Activated T-cell treated with anti-CD3 and anti-CD28 coated beads, Interleukin-2, amount 50 U/mL, for 24 hours (primary cell): Measurements from ENCODE around the gene RASL10A.

Experiments
- DNase-seq: peaks from one replicate; pipeline ENCODE4 v3.0.0-alpha.2; 2020
- H3K27ac Mint-ChIP-seq: 2 replicates; pipeline ENCODE4 v1.8.0; 2020; ENCODE audit warnings: mild to moderate bottlenecking, mixed read lengths
- H3K27me3 Mint-ChIP-seq: 2 replicates; pipeline ENCODE4 v1.8.0; 2020; ENCODE audit warnings: mixed read lengths
- H3K36me3 Mint-ChIP-seq: 2 replicates; pipeline ENCODE4 v1.8.0; 2020; ENCODE audit warnings: low read depth, mixed read lengths
- H3K4me1 Mint-ChIP-seq: 2 replicates; pipeline ENCODE4 v1.8.0; 2020; ENCODE audit warnings: low read depth, mixed read lengths
- H3K4me3 Mint-ChIP-seq: 2 replicates; pipeline ENCODE4 v1.8.0; 2020; ENCODE audit warnings: mild to moderate bottlenecking, moderate library complexity, mixed read lengths
- H3K9me3 Mint-ChIP-seq: 2 replicates; pipeline ENCODE4 v1.8.0; 2020; ENCODE audit warnings: mixed read lengths

Gene RASL10A

DNA sequence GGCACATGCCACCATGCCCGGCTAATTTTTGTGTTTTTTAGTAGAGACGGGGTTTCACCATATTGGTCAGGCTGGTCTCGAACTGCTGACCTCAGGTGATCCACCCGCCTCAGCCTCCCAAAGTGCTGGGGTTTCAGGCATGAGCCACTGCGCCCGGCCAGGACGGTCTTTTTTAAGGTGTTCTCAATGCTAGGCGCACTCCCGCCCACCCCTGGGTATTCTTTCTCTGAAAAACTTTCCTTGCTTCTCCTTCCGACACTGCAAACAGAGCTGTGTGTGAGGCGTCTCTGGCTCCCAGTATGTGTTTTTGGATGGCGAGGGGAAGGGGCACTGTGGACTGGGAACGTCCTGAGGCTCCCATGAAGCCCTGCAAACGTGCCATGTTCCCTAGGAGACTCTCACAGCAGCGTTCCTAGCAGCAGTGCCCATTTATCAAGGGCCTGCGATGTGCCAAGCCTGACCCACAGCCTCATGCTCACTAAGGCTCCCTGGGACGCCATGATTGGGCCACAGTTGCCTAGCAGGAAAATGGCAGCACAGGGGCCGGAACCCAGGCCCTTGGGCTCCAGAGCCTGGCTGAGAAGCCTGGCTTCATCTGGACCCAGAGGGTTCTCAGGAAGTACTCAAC, 2.4 kb upstream of the RASL10A start:
- DNase-seq = no peak
- H3K27ac Mint-ChIP-seq = no peak overlapping the region
- no peaks in the 10 kb centered on the region for H3K36me3 Mint-ChIP-seq
- no peaks in the 10 kb centered on the region for H3K9me3 Mint-ChIP-seq
- no peak overlapping the region for H3K4me3 Mint-ChIP-seq
- peaks cover 33% of the 10 kb centered on the region for H3K27me3 Mint-ChIP-seq
- peaks cover 18% of the 10 kb centered on the region for H3K4me1 Mint-ChIP-seq

DNA sequence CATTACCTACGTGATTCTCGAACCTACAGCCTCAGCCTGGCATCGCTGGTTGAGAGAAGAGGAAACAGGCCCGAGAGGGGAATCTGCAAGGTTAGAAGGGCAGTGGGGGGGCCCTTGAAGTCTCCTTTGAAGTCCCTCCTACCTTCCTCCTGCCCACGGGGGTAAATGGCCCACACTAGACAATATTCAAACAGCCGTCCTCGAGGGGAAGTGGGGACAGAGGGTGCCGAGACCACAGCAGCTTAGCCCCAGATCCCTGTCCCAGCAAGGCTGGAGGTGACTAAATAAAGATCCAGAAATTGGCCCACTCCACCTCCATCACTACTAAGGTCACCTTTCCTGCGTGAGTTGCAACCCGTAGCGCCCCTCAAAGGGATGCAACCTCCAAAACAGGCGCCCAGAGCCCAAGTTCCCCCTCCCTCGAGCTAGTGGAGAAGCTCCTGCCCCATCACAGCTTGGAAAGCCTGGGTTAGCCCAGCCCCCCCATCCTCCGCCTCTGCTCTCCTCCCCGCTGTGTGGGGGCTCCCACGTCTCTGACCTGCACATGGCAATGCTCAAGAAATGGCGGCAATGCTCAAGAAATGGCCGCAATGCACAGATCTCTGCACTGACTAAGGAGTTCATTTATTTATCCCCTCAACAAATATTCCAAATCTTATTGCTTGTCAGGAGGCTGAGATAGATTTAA, 788 bp upstream of the RASL10A start:
- no peak overlapping the region for H3K4me3 Mint-ChIP-seq
- peaks cover 19% of the 10 kb centered on the region for H3K4me1 Mint-ChIP-seq
- H3K27ac Mint-ChIP-seq = no peak overlapping the region
- no peaks in the 10 kb centered on the region for H3K9me3 Mint-ChIP-seq
- no peaks in the 10 kb centered on the region for H3K36me3 Mint-ChIP-seq
- DNase-seq = no peak
- peaks cover 44% of the 10 kb centered on the region for H3K27me3 Mint-ChIP-seq

DNA sequence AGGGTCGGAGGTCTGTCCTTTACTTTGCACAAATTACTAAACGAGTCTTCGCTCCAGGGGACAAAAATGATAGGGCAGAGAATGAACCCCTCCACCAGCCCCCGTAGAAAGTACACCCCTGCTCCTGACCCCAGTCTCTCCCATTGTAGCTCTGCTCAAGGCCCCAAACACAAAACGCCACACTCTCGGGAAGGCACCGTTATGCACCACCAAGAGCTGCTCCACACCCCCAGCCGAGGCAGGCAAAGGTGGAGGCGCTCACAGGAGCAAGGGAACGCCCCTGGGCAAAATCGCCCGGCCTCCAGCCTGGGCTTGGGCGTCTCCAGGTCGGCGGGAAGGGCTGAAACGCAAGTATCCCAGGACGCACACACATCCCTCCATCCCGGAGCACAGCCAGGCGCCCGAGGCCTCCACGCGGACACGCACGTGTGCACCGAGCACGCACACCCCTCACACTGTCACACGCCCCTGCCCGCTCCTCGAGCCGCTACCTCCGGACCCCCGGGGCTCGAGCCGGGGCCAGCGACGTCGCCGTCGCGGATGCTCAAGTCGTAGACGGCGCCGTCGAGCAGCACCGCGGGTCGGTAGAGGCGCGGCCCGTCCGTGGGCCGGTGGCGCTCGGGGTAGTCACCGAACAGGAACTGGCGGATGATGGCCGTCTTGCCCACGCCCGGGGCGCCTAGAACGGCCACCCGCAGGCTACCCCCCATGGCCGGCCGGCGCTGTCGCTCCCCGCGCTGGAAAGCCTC, 786 bp downstream of the RASL10A start:
- H3K9me3 Mint-ChIP-seq = no peaks in the 10 kb centered on the region
- H3K27ac Mint-ChIP-seq = no peak overlapping the region
- H3K27me3 Mint-ChIP-seq = peaks cover 47% of the 10 kb centered on the region
- peak overlapping the region; percentile 10 for H3K4me3 Mint-ChIP-seq
- H3K4me1 Mint-ChIP-seq = peaks cover 25% of the 10 kb centered on the region
- no peaks in the 10 kb centered on the region for H3K36me3 Mint-ChIP-seq
- no peak for DNase-seq

DNA sequence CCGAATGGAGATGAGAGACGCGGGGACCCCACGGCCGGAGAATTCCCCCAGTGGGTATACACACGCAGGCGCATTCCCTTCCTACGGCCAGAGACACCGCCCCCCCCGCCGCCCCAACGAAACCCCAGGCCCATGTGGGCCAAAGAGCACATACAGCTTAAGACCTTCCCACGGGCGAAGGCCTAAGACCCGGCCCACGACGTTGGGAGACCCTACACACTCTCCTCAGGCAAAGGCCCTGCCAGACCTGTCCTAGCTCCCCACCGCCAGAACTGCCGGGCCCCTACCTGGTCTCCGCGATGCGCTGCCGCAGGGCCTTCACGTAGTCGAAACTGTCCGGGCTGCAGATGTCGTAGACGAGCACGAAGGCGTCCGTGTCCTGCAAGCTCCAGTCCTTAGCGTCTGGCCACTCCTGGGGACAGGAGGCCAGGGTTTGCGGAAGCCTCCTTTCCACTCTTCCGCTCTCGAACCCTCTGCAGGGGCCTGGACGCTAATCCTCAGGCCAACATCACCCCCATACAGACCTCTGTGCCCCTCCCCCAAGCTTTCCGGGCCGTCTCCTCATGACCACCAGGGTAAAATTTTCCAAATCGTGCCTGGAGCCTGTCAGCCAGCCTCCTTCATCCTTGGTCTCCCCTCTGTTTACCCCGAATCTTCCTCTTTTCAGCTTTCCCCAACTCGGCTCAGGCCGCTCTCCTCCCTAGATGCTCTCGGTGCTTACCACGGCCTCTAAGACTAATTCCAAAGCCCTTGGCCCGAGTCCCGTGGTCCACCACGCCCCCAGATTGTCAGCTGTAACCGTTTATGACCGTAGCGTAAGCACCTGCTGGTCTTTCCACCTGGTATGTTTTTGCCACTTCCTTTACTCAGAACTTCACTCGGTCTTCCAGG, 1.7 kb downstream of the RASL10A start:
- Mint-ChIP-seq H3K36me3 (no peaks in the 10 kb centered on the region), H3K27ac (no peak overlapping the region), H3K27me3 (peaks cover 47% of the 10 kb centered on the region), H3K4me3 (no peak overlapping the region), H3K4me1 (peaks cover 27% of the 10 kb centered on the region), H3K9me3 (no peaks in the 10 kb centered on the region)
- DNase-seq = peak; percentile 33

DNA sequence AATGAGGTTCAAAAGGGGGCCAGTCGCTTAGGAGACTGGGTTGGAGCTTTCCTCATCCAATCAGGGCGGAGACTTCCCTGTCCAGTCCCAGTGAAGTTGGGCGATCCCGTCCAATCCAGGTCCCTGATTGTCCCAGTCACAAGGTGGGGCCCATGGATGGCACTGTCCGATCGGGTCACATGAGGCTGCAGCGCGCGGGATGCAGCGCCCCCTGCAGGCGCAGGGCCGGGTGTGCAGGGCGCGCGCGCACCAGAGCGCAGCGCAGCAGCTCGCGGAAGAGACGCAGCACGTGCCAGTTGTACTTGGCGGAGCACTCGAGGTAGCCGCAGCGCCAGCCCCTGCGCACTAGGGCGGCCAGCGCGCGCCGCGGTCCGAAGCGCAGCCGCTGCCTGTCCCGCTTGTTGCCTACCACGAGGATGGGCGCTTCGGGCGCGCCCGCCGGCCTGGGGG, 2.3 kb downstream of the RASL10A start:
- Mint-ChIP-seq H3K9me3 (no peaks in the 10 kb centered on the region), H3K27me3 (peaks cover 47% of the 10 kb centered on the region), H3K27ac (no peak overlapping the region), H3K36me3 (no peaks in the 10 kb centered on the region), H3K4me1 (peaks cover 32% of the 10 kb centered on the region), H3K4me3 (no peak overlapping the region)
- DNase-seq = peak; percentile 51

DNA sequence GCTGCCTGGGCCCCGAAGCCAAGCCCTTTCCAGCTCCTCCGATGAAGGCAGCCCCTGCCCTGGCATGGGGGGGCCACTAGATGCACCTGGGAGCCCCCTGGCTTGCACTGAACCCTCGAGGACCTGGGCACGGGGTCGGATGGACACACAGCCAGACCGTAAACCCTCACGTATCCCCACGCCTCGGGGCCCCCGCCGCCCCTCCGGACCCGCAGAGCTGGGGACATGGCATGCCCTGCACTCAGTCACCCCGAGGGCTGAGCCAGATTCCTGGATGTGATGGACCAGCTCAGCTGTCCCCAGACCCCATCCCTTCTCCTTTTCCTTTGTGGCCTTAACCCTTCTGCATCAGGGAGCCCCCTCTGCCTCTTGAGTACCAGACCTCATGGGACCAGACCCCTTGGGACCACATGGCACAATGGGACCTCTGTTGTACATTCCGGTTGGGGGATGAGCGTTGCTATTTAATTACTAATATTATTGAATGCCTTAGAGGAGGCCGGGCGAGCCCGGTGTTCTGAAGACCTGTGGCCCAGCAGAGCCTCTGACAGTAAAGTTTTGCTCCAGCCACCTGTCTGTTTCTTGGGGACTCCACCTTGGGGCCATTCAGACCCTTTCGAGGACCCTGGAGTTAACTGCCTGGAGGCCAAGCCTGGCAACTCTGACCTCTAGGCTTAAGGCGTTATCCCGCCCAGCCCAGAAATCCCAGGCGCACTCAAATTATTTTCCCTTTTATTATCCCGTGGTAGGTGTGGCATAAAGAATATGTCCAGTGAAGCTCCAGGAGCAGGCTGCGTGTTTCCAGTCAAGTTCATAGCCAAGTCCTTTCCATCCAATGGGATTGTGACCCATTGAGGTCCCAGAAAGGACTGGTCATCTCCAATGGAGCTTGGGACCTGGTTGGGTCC, 3.0 kb downstream of the RASL10A start:
- H3K27me3 Mint-ChIP-seq = peaks cover 52% of the 10 kb centered on the region
- H3K27ac Mint-ChIP-seq = no peak overlapping the region

DNA sequence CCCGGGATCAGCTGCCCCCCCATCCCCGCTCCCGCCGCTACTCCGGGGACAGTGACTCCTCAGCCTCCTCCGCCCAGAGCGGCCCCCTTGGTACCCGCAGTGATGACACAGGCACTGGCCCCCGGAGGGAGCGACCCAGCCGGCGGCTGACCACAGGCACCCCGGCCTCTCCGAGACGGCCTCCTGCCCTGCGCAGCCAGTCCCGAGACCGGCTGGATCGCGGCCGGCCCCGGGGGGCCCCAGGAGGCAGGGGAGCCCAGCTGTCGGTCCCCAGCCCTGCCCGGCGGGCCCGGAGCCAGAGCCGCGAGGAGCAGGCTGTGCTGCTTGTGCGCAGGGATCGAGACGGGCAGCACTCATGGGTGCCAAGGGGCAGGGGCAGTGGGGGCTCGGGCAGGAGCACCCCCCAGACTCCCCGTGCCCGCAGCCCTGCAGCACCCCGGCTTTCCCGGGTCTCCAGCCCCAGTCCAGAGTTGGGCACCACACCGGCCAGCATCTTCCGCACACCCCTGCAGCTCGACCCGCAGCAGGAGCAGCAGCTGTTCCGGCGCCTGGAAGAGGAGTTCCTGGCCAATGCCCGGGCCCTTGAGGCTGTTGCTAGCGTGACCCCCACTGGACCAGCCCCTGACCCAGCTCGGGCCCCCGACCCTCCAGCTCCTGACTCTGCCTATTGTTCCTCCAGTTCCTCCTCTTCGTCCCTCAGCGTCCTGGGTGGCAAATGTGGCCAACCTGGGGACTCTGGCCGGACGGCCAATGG, 3.9 kb downstream of the RASL10A start:
- Mint-ChIP-seq H3K27ac (no peak overlapping the region), H3K4me3 (no peak overlapping the region), H3K36me3 (no peaks in the 10 kb centered on the region), H3K4me1 (peaks cover 36% of the 10 kb centered on the region), H3K9me3 (no peaks in the 10 kb centered on the region), H3K27me3 (peaks cover 49% of the 10 kb centered on the region)
- DNase-seq = no peak

More for the DNA sequence above, 3.0 kb downstream of the RASL10A start:
- H3K4me1 Mint-ChIP-seq = peaks cover 34% of the 10 kb centered on the region
- H3K36me3 Mint-ChIP-seq = no peaks in the 10 kb centered on the region
- no peak overlapping the region for H3K4me3 Mint-ChIP-seq
- DNase-seq = no peak
- no peaks in the 10 kb centered on the region for H3K9me3 Mint-ChIP-seq

DNA sequence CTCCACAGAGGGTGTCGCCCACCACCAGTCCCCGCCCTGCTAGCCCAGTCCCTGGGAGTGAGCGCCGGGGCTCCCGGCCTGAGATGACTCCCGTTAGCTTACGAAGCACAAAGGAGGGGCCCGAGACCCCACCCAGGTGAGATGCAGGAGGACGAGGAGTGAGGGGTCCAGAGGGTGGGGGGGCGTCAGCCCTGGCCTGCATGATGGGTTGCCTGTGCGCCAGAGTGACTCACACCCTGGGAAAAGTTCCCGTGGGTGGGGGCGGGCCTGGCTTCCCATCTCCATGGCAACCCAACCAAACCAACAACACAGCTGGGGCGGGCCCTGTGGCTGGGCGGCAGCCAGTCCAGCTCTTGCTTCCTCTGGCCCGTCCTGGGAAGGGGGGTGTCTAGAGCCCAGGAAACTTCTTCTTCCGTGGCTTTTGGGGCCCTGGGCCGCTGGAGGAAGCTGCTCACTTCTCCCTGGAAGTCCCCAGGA, 4.6 kb downstream of the RASL10A start:
- DNase-seq = peak; percentile 77
- Mint-ChIP-seq H3K4me3 (no peak overlapping the region), H3K4me1 (peaks cover 42% of the 10 kb centered on the region), H3K9me3 (no peaks in the 10 kb centered on the region), H3K27ac (no peak overlapping the region), H3K27me3 (peaks cover 48% of the 10 kb centered on the region), H3K36me3 (no peaks in the 10 kb centered on the region)

DNA sequence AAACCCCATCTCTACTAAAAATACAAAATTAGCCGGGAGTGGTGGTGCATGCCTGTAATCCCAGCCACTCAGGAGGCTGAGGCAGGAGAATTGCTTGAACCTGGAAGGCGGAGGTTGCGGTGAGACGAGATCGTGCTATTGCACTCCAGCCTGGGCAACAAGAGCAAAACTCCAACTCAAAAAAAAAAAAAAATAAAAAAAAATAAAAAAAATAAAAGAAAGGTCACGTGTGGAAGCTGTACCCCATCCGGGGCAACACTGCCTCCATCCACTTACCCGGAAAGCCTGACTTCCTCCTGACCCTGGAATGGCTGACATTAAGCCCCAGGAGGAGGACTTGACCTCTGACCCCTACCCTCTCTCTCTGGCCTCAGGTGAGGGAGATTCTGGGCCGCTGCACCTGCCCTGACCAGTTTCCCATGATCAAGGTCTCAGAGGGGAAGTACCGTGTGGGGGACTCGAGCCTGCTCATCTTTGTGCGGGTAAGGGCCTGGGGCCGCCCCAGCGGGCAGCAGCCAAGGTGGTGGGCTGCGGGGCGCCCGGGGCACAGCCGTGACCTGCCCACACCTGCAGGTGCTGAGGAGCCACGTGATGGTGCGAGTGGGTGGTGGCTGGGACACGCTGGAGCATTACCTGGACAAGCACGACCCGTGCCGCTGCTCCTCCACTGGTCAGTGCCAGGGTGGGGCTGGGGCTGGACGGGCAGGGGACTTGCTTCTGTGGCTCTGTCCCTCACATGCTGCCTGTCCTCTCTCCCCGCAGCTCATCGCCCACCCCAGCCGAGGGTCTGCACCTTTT, 5.2 kb downstream of the RASL10A start:
- DNase-seq = peak; percentile 33
- no peak overlapping the region for H3K27ac Mint-ChIP-seq
- peaks cover 52% of the 10 kb centered on the region for H3K27me3 Mint-ChIP-seq
- H3K4me3 Mint-ChIP-seq = no peak overlapping the region
- H3K4me1 Mint-ChIP-seq = peaks cover 43% of the 10 kb centered on the region
- no peaks in the 10 kb centered on the region for H3K9me3 Mint-ChIP-seq
- H3K36me3 Mint-ChIP-seq = no peaks in the 10 kb centered on the region

DNA sequence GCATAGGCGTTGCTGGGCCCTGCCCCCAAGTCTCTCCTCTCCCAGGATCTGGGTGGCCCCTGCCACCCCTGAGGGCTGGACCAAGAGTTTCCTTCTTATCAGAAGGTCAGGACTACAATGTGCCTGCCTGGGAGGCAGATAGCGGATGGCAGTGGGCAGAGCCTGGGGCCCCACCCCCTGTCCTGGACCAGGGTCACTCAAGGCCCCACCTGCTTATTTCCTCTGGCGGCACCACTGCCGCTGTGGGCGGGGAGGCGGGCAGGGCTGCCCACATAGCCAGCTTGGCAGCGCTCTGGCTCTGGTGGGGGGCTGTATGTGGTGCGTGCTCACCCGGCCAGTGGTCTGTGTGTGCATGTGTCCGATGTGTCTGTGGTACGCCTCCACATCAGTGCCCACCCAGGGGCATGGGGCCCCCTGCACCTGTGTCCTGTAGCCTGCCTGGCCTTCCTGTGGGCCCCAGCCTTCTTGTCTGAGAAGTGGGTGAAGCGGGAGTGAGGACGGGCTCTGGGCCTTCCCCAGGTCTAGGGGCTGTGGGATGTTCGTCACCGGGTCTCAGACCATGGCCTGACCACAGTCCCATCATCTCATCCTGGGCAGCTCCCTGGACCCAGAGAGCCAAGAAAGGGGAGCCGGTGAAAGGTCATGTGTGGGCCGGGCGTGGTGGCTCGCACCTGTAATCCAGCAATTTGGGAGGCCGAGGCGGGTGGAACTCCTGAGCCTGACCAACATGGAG, 6.0 kb downstream of the RASL10A start:
- Mint-ChIP-seq H3K27ac (no peak overlapping the region), H3K4me3 (no peak overlapping the region), H3K4me1 (peaks cover 39% of the 10 kb centered on the region), H3K27me3 (peaks cover 56% of the 10 kb centered on the region), H3K36me3 (no peaks in the 10 kb centered on the region), H3K9me3 (no peaks in the 10 kb centered on the region)
- no peak for DNase-seq

DNA sequence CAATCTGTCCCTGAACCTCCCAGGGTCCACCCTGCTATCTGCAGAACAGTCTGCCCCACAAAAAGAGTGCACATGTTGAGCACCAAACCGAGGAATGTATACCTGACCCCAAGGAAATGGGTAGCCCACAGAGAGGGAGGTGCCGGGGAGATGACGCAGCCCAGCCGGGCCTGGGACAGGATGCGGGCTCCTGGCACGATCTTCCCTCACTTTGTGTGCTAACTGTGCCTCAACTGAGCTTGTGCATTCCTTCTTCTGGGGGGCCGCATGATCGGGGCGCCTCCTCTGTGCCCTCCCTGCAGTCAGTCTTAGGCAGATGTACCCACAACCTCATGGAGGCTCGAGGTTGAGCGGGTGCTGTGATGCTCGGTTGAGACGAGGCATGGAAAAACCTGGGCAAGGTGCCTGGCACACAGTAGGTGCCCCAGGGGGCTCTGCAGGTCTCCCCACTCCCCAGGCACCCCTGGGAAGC, 6.7 kb downstream of the RASL10A start:
- no peaks in the 10 kb centered on the region for H3K9me3 Mint-ChIP-seq
- H3K4me3 Mint-ChIP-seq = no peak overlapping the region
- H3K4me1 Mint-ChIP-seq = peaks cover 33% of the 10 kb centered on the region
- H3K36me3 Mint-ChIP-seq = no peaks in the 10 kb centered on the region
- H3K27ac Mint-ChIP-seq = no peak overlapping the region
- peaks cover 55% of the 10 kb centered on the region for H3K27me3 Mint-ChIP-seq
- no peak for DNase-seq
